Heart left ventricle (tissue), 13 donors: Measurements from ENCODE around the gene HADHB.

ENCODE experiments used
- CTCF ChIP-seq, 12 donors: fragments of 200-600 bp; sonication (generic) in 4 of 12; IDR thresholded peaks; one replicate each; pipeline versions ENCODE4 v1.5.0 to v1.8.0; 2018 to 2022; ENCODE audit warnings: antibody characterized with exemption in 12 of 12, mild to moderate bottlenecking in 5 of 12
- POLR2A ChIP-seq, 2 donors: fragments of 450-650 bp; IDR thresholded peaks; one replicate each; pipeline ENCODE4 v1.6.1; 2017; ENCODE audit warnings: antibody characterized with exemption in 2 of 2, mild to moderate bottlenecking in 2 of 2, moderate library complexity in 2 of 2
- donor health status: ischemic (EF 13 %, LVEDD 7.1; RV severe dilation, severe dysfunction).
- donor health status: DM: no; HTN: yes; CAD: no.
- donor health status: DM: no; HTN: no; CAD: no.
- donor health status: ischemic (EF 25% LVEDD 6.9; RV normal size, moderate dysfunction).
- donor health status: ischemic (EF 25% LVEDD 5.7; RV mildly dilated, moderate dysfunction).
- donor health status: ischemic (EF 35%, LVEDD 5.7; RV mildly dilated, moderate dysfunction).
- donor health status: nonischemic (EF 11% LVEDD 7.7; RV severe dilation, severe dysfunction).
- donor health status: DM: yes; HTN: yes; CAD: no.
- donor health status: PGD.
- donor health status: ischemic (EF 29% LVEDD 5.4; RV normal size, mild dysfunction).
- donor health status: nonischemic (EF 23%, LVEDD 6.1; RV moderate dilation, normal function).

- no peak for TF ChIP-seq CTCF (IDR thresholded peaks at IDR 0.05)
- no peak for TF ChIP-seq POLR2A (IDR thresholded peaks at IDR 0.05)
Observed at GRCh38 chr2:26203906-26204305, 40.8 kb upstream of the HADHB start.
